ENCODE data around the gene RRP15. TPM values are rescaled to one million over a fixed set of nuclear protein-coding genes. Genes with fewer than 3 reads are reported as not detected.

Gene RRP15
- total RNA-seq, 1 donor from 2014 or later: 28.4 TPM

GRCh38 chr1:218336328-218336727 lies 51.2 kb downstream of the RRP15 start:
- Histone ChIP-seq H2AFZ (ENCODE audit: low read depth, low read length) (no peak overlapping the region), H3K4me1 (ENCODE audit: insufficient read depth, low read length) (peaks cover 7% of the 10 kb centered on the region), H3K9me3 (ENCODE audit: insufficient read depth, low read depth, low read length) (no peaks in the 10 kb centered on the region), H4K20me1 (ENCODE audit: insufficient read depth, low read length) (no peaks in the 10 kb centered on the region), H3K79me2 (ENCODE audit: insufficient read depth, low read length) (no peaks in the 10 kb centered on the region), H3K27me3 (ENCODE audit: insufficient read depth, low read length) (no peaks in the 10 kb centered on the region), H3K9ac (ENCODE audit: low read length) (no peak overlapping the region), H3K4me2 (ENCODE audit: low read length) (no peak overlapping the region), H3K4me3 (ENCODE audit: insufficient read depth, low read depth, low read length) (no peak overlapping the region), H3K27ac (ENCODE audit: low read depth, low read length) (no peak overlapping the region), H3K36me3 (ENCODE audit: insufficient read depth, low read length) (no peaks in the 10 kb centered on the region)
- peaks cover 2% of the 10 kb centered on the region for H3K36me3 Mint-ChIP-seq (ENCODE audit: low read depth, unreplicated experiment)
- DNase-seq (ENCODE audit: low read depth): peak; percentile 34
- H3K9me3 Mint-ChIP-seq (ENCODE audit: unreplicated experiment): no peaks in the 10 kb centered on the region
- no peak overlapping the region for H3K27ac Mint-ChIP-seq (ENCODE audit: unreplicated experiment)
- no peak for TF ChIP-seq EZH2 (IDR thresholded peaks at IDR 0.05; ENCODE audit: insufficient read depth, low read length)
- no peak for TF ChIP-seq CTCF (IDR thresholded peaks at IDR 0.05; ENCODE audit: insufficient read depth, low read depth, low read length)
- peaks cover 22% of the 10 kb centered on the region for H3K4me1 Mint-ChIP-seq (ENCODE audit: low read depth, unreplicated experiment)
- peak; percentile 17 for FAIRE-seq
- no peak overlapping the region for H3K4me3 Mint-ChIP-seq (ENCODE audit: unreplicated experiment)
- no peaks in the 10 kb centered on the region for H3K27me3 Mint-ChIP-seq (ENCODE audit: low read depth, unreplicated experiment)

DNA sequence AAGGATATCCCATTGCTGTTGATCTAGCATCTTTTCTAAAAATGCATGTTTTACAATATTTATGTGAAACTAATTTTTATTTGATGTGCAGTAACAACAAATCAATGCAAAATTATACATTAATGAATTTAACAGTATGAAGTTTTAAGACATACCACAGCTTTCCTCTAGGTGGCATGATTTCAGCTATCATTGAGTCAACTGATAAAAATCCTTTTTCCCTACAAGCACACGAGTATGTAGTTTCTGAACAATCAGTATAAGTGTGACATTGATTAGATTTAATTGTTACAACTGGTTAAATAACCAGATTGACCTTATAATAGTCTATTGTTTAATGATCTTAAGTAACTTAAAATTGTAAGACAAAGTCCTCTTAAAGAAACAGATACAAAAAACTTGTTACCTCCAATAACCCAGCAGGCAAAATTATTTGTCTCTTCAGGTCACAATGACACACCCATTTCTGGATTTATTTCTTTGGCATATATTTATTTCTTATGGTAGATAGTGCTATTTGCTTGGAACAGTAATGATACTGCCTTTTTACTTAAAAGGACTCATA lies 54.3 kb downstream of the RRP15 start:
- Mint-ChIP-seq H3K4me3 (ENCODE audit: unreplicated experiment) (no peak overlapping the region), H3K9me3 (ENCODE audit: unreplicated experiment) (no peaks in the 10 kb centered on the region), H3K4me1 (ENCODE audit: low read depth, unreplicated experiment) (peaks cover 29% of the 10 kb centered on the region), H3K36me3 (ENCODE audit: low read depth, unreplicated experiment) (peaks cover 2% of the 10 kb centered on the region), H3K27ac (ENCODE audit: unreplicated experiment) (no peak overlapping the region), H3K27me3 (ENCODE audit: low read depth, unreplicated experiment) (no peaks in the 10 kb centered on the region)
- FAIRE-seq (peak; percentile 90), DNase-seq (ENCODE audit: low read depth) (peak; percentile 25)
- H3K4me3 ChIP-seq (ENCODE audit: insufficient read depth, low read depth, low read length): no peak overlapping the region
- H3K36me3 ChIP-seq (ENCODE audit: insufficient read depth, low read length): no peaks in the 10 kb centered on the region
- peaks cover 7% of the 10 kb centered on the region for H3K79me2 ChIP-seq (ENCODE audit: insufficient read depth, low read length)
- no peak overlapping the region for H3K4me2 ChIP-seq (ENCODE audit: low read length)
- no peaks in the 10 kb centered on the region for H4K20me1 ChIP-seq (ENCODE audit: insufficient read depth, low read length)
- no peak overlapping the region for H3K9ac ChIP-seq (ENCODE audit: low read length)
- H3K9me3 ChIP-seq (ENCODE audit: insufficient read depth, low read depth, low read length): no peaks in the 10 kb centered on the region
- peak; percentile 70 for TF ChIP-seq CTCF (IDR thresholded peaks at IDR 0.05; ENCODE audit: insufficient read depth, low read depth, low read length)
- TF ChIP-seq EZH2 (IDR thresholded peaks at IDR 0.05; ENCODE audit: insufficient read depth, low read length): no peak
- no peak overlapping the region for H3K27ac ChIP-seq (ENCODE audit: low read depth, low read length)
- H2AFZ ChIP-seq (ENCODE audit: low read depth, low read length): no peak overlapping the region
- H3K4me1 ChIP-seq (ENCODE audit: insufficient read depth, low read length): peaks cover 9% of the 10 kb centered on the region
- no peaks in the 10 kb centered on the region for H3K27me3 ChIP-seq (ENCODE audit: insufficient read depth, low read length)

DNA sequence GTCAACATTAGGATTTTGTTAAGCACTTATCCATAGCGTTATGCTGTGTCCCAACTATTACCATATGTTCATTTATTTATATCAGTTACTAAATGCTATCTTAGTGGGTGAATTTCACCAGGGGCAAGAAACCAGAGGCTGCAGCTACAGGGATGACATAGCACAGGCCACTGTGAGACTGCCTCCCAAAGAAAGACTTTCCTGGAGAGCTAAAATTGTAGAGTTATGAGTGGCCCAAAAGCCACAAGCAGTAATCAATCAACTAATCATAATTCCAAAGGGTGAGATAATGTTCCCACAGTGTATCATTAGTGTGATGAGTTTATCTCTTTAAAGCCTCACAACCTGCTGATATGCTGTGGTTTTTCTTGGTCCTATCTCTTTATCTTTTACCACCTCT lies 56.2 kb downstream of the RRP15 start:
- Mint-ChIP-seq H3K4me3 (ENCODE audit: unreplicated experiment) (no peak overlapping the region), H3K4me1 (ENCODE audit: low read depth, unreplicated experiment) (peaks cover 25% of the 10 kb centered on the region), H3K36me3 (ENCODE audit: low read depth, unreplicated experiment) (peaks cover under 1% of the 10 kb centered on the region), H3K27ac (ENCODE audit: unreplicated experiment) (no peak overlapping the region), H3K9me3 (ENCODE audit: unreplicated experiment) (no peaks in the 10 kb centered on the region), H3K27me3 (ENCODE audit: low read depth, unreplicated experiment) (no peaks in the 10 kb centered on the region)
- H3K27me3 ChIP-seq (ENCODE audit: insufficient read depth, low read length): no peaks in the 10 kb centered on the region
- no peaks in the 10 kb centered on the region for H3K36me3 ChIP-seq (ENCODE audit: insufficient read depth, low read length)
- no peak overlapping the region for H3K4me2 ChIP-seq (ENCODE audit: low read length)
- no peak overlapping the region for H3K4me3 ChIP-seq (ENCODE audit: insufficient read depth, low read depth, low read length)
- H3K79me2 ChIP-seq (ENCODE audit: insufficient read depth, low read length): peaks cover 27% of the 10 kb centered on the region
- DNase-seq (ENCODE audit: low read depth): peak; percentile 63
- H3K9ac ChIP-seq (ENCODE audit: low read length): no peak overlapping the region
- H4K20me1 ChIP-seq (ENCODE audit: insufficient read depth, low read length): no peaks in the 10 kb centered on the region
- H3K27ac ChIP-seq (ENCODE audit: low read depth, low read length): no peak overlapping the region
- peaks cover 11% of the 10 kb centered on the region for H3K4me1 ChIP-seq (ENCODE audit: insufficient read depth, low read length)
- TF ChIP-seq CTCF (IDR thresholded peaks at IDR 0.05; ENCODE audit: insufficient read depth, low read depth, low read length): no peak
- no peak for TF ChIP-seq EZH2 (IDR thresholded peaks at IDR 0.05; ENCODE audit: insufficient read depth, low read length)
- no peak overlapping the region for H2AFZ ChIP-seq (ENCODE audit: low read depth, low read length)
- no peak for FAIRE-seq
- H3K9me3 ChIP-seq (ENCODE audit: insufficient read depth, low read depth, low read length): no peaks in the 10 kb centered on the region
